GM12878 (cell line): ENCODE results near the gene PPM1E.

Experiments
- BCL3 ChIP-seq: IDR thresholded peaks from 2 replicates; pipeline ENCODE4 v1.6.1; 2011; ENCODE audit warnings: borderline replicate concordance, low read depth, mild to moderate bottlenecking, moderate library complexity, low read length; ENCODE audit not compliant: insufficient read depth, poor library complexity, severe bottlenecking
- CTCF ChIP-seq, 3 experiments: IDR thresholded peaks in 2 of 3; conservative IDR thresholded peaks in 1 of 3; 2 replicates each; pipeline ENCODE4 v1.5.1; 2011; ENCODE audit warnings: low read depth in 3 of 3, low read length in 3 of 3, mild to moderate bottlenecking in 3 of 3, control low read depth in 2 of 3, moderate library complexity in 2 of 3, inconsistent platforms in 1 of 3, mixed read lengths in 1 of 3; ENCODE audit not compliant: control insufficient read depth in 2 of 3, insufficient read depth in 1 of 3; ENCODE audit errors: extremely low read depth in 1 of 3
- EGR1 ChIP-seq, 2 experiments: IDR thresholded peaks; 1 replicate in 1 of 2; 2 replicates in 1 of 2; pipeline ENCODE4 v1.6.1; 2011 to 2012; ENCODE audit warnings: low read depth in 2 of 2, low read length in 2 of 2, borderline replicate concordance in 1 of 2, mild to moderate bottlenecking in 1 of 2, moderate library complexity in 1 of 2
- IRF3 ChIP-seq: fragments of 450-650 bp; IDR thresholded peaks from 2 replicates; pipeline ENCODE4 v1.6.1; 2014; ENCODE audit warnings: mild to moderate bottlenecking
- POLR2AphosphoS5 ChIP-seq: IDR thresholded peaks from 2 replicates; pipeline ENCODE4 v1.6.1; 2011; ENCODE audit warnings: mild to moderate bottlenecking, low read length, inconsistent platforms
- SIN3A ChIP-seq: IDR thresholded peaks from 2 replicates; pipeline ENCODE4 v1.6.1; 2012; ENCODE audit warnings: low read depth, low read length, improper control_type of control experiment
- SPI1 ChIP-seq: IDR thresholded peaks from 2 replicates; pipeline ENCODE4 v1.6.1; 2011; ENCODE audit warnings: low read depth, mild to moderate bottlenecking, low read length, moderate library complexity, borderline replicate concordance; ENCODE audit not compliant: insufficient read depth
- SRF ChIP-seq, 2 experiments: IDR thresholded peaks; 2 replicates each; pipeline ENCODE4 v1.6.1; 2011; ENCODE audit warnings: low read depth in 2 of 2, low read length in 2 of 2, mild to moderate bottlenecking in 1 of 2, moderate library complexity in 1 of 2
- STAT1 ChIP-seq: fragments of 450-650 bp; conservative IDR thresholded peaks from 2 replicates; pipeline ENCODE4 v1.6.1; 2014; ENCODE audit warnings: antibody characterized with exemption, mild to moderate bottlenecking
- TAF1 ChIP-seq: IDR thresholded peaks from 2 replicates; pipeline ENCODE4 v1.6.1; 2011; ENCODE audit warnings: mild to moderate bottlenecking, low read depth, low read length, borderline replicate concordance
- TARDBP ChIP-seq: IDR thresholded peaks from 2 replicates; pipeline ENCODE4 v1.6.1; 2016; ENCODE audit warnings: borderline replicate concordance

GRCh38 chr17:58728798-58729197, 26.9 kb upstream of the PPM1E start:
- no peak for TF ChIP-seq EGR1 (IDR thresholded peaks at IDR 0.05; ENCODE audit: borderline replicate concordance in 1 of 2, low read depth in 2 of 2, low read length in 2 of 2)
- TF ChIP-seq SPI1 = no peak
- TF ChIP-seq TAF1 = no peak
- no peak for TF ChIP-seq CTCF (IDR thresholded peaks at IDR 0.05 in 2 of 3, conservative IDR thresholded peaks at IDR 0.05 in 1 of 3; ENCODE audit: control insufficient read depth in 2 of 3, extremely low read depth in 1 of 3, insufficient read depth in 1 of 3, low read depth in 3 of 3, low read length in 3 of 3)
- TF ChIP-seq SIN3A = no peak
- no peak for TF ChIP-seq TARDBP
- no peak for TF ChIP-seq BCL3
- TF ChIP-seq IRF3 = no peak
- no peak for TF ChIP-seq SRF (IDR thresholded peaks at IDR 0.05; ENCODE audit: low read depth in 2 of 2, low read length in 2 of 2)
- TF ChIP-seq POLR2AphosphoS5 = no peak
- TF ChIP-seq STAT1 = no peak
